GM10248 (cell line): Measurements from ENCODE around the gene SETBP1.

Experiments
- CTCF ChIA-PET: fragments of 300-600 bp; sonication (Branson Sonifier 250); formaldehyde crosslinking; extraction: SDS; loops from one replicate; lab custom pipeline; 2021; ENCODE audit warnings: antibody characterized with exemption; lab: Yijun Ruan, JAX
- POLR2A ChIA-PET: fragments of 350-650 bp; sonication (Branson Sonifier 250); formaldehyde crosslinking; extraction: SDS; loops from one replicate; lab custom pipeline; 2020; ENCODE audit warnings: antibody characterized with exemption; lab: Yijun Ruan, JAX
- DNase-seq: peaks from one replicate; pipeline ENCODE4 v3.0.0; 2012; ENCODE audit errors: extremely low spot score
- CTCF ChIP-seq: IDR thresholded peaks from 2 replicates; pipeline ENCODE4 v1.5.1; 2012; ENCODE audit warnings: mild to moderate bottlenecking, low read depth; ENCODE audit errors: extremely low read depth, missing control alignments, control extremely low read depth

The SETBP1 gene

GRCh38 chr18:44712025-44712424 is 31.3 kb downstream of the SETBP1 start:
- DNase-seq: no peak
- ChIA-PET CTCF (interaction anchor here (1.2 to 1.4 kb wide), 3 partner anchors 14 to 56 kb away, joined by 3 read pairs; no protein-coding TSS in a partner anchor), POLR2A (no interaction called here)
- TF ChIP-seq CTCF: peak; percentile 4

- no peak for DNase-seq
- no peak for TF ChIP-seq CTCF
- ChIA-PET POLR2A (no interaction called here), CTCF (interaction anchor here (0.6 to 2.1 kb wide), 5 partner anchors 12 to 824 kb away, joined by 3 to 5 read pairs (median 4); no protein-coding TSS in a partner anchor)
Observed at GRCh38 chr18:44713435-44713834, 32.7 kb downstream of the SETBP1 start.

GRCh38 chr18:44714376-44714775 is 33.7 kb downstream of the SETBP1 start:
- CTCF ChIA-PET: interaction anchor here (0.7 to 2.1 kb wide), 8 partner anchors 9 to 498 kb away, joined by 3 to 8 read pairs (median 4); no protein-coding TSS in a partner anchor
- POLR2A ChIA-PET: no interaction called here
- no peak for TF ChIP-seq CTCF
- DNase-seq: no peak

- no peak for DNase-seq
Observed at GRCh38 chr18:44715245-44715644, 34.6 kb downstream of the SETBP1 start.

GRCh38 chr18:44715842-44716241 is 35.2 kb downstream of the SETBP1 start:
- CTCF ChIA-PET: interaction anchor here (1.9 kb wide), 1 partner anchor 10 kb away, joined by 7 read pairs; no protein-coding TSS in a partner anchor
- no peak for TF ChIP-seq CTCF
- DNase-seq: no peak
- POLR2A ChIA-PET: no interaction called here

More at GRCh38 chr18:44715245-44715644, 34.6 kb downstream of the SETBP1 start:
- TF ChIP-seq CTCF: no peak
- ChIA-PET CTCF (interaction anchor here (0.8 to 1.9 kb wide), 4 partner anchors 8 to 33 kb away, joined by 3 to 8 read pairs (median 5); no protein-coding TSS in a partner anchor), POLR2A (no interaction called here)

- CTCF ChIA-PET: interaction anchor here (1.1 to 1.5 kb wide), 3 partner anchors 9 to 22 kb away, joined by 3 read pairs; no protein-coding TSS in a partner anchor
- no peak for TF ChIP-seq CTCF
- DNase-seq: no peak
- POLR2A ChIA-PET: no interaction called here
Observed at GRCh38 chr18:44716697-44717163, 36.0 kb downstream of the SETBP1 start.
